Hippocampal formation (tissue), 2 donors: ENCODE results near the gene PRKCH.

Experiments
- DNase-seq, 2 donors: peaks; one replicate each; lab custom pipeline; 2025; lab: John Stamatoyannopoulos, UW

Gene PRKCH

GRCh38 chr14:61365667-61366212 is 44.4 kb downstream of the PRKCH start:
- no peak for DNase-seq

GRCh38 chr14:61368114-61368710 is 46.8 kb downstream of the PRKCH start:
- DNase-seq = no peak

DNA sequence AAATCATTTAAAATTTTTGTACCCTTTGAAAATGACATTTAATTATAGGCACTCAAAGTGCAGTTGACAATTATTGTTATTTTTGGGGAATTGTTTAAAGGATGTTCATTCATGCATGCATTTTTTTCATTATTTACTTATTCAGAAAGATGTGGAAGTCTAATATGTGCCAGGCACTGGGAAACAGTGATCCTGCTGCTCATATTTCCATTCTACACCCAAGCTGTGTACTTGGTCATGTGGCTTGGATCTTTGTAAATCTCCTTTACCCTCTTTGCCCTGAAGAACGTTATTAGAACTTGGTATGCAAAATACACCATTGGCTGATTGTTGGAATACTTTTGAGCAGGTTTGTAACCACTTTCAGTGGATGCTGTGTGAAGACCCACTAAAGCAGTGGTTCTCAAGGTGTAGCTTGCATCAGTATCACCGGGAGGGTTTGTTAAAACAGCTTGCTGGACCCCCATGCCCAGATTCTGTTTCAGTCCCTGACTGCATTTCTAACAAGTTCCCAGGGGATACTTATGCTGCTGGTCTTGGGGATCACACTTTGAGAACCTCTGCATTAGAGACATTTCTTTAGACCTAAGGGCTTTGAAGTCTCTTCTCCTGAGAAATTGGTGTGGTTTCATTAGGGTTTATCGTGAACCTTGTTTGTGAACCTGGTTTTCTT is 47.5 kb downstream of the PRKCH start:
- DNase-seq = no peak

DNA sequence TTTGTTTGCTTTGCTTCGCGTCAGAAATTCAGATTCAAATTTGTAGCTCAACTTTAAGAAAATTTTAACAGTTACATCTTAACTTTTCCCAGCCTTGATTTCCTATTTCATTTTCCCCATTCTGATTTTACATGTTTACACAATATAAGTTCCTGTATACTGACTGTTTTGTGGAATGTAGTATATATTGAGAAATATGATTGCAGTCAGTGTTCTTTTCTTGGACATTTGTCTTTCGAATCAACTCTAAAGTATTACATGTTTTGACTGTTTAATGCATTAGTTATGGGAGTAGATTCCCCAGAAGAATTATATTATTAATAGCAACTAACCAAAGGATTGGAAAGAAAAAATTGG is 48.1 kb downstream of the PRKCH start:
- no peak for DNase-seq

DNA sequence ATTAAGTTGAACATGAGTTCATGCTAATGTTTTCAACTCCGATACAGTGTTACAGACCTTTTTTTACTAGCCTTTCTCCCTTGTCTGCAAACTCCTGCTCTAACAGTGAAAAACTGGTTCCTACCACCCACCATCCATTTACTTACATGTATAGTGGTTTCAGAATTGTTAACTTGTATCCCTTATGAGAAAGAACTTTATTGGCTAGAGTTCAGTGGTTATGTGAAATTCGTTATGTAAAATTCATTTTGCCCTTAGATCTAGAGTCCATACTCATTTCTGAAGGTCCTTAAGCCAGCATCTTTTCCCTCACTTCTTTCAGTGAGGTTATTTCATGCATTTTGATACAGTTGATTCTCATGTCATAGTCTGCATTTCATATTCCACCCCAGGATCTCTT is 51.0 kb downstream of the PRKCH start:
- no peak for DNase-seq

DNA sequence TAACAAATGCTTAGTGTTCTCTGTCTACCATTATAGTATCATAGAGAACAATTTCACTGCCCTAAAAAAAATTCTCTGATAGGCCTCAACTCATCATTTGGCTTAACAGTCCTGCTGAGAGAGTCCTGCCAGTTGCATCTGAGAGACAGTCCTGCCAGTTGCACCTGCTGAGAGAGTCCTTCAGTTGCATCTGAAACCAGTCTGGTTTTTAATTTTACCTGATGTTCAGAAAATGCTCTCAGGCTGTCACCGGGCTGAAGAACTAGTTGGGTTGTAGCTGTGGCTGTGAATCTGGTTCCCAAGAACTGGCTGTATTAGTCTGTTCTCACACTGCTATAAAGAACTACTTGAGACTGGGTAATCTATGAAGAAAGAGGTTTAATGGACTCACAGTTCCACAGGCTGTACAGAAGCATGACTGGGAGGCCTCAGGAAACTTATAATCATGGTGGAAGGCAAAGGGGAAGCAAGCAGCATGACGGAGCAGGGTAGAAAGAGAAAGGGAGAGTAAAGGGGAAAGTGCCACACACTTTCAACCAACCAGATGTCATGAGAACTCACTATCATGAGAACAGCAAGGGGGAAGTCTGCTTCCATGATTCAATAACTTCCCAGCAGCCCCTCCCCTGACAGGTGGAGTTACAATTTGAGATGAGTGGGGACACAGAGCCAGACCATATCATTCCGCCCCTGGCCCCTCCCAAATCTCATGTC is 51.6 kb downstream of the PRKCH start:
- DNase-seq = no peak

DNA sequence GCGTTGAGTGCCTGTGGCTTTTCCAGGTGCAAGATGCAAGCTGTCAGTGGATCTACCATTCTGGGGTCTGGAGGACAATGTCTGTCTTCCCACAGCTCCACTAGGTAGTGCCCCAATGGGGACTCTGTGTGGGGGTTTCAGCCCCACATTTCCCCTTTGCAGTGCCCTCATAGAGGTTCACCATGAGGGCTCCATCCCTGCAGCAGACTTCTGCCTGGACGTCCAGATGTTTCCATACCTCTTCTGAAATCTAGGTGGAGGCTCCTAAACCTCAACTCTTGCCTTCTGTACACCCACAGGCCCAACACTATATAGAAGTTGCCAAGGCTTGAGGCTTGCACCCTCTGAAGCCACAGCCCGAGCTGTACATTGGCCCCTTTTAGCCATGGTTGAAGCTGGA is 52.9 kb downstream of the PRKCH start:
- DNase-seq = no peak

GRCh38 chr14:61375218-61375617 is 53.8 kb downstream of the PRKCH start:
- no peak for DNase-seq

GRCh38 chr14:61376314-61376713 is 54.9 kb downstream of the PRKCH start:
- DNase-seq = no peak

GRCh38 chr14:61377749-61378148 is 56.4 kb downstream of the PRKCH start:
- no peak for DNase-seq

GRCh38 chr14:61379639-61380184 is 58.3 kb downstream of the PRKCH start:
- no peak for DNase-seq

DNA sequence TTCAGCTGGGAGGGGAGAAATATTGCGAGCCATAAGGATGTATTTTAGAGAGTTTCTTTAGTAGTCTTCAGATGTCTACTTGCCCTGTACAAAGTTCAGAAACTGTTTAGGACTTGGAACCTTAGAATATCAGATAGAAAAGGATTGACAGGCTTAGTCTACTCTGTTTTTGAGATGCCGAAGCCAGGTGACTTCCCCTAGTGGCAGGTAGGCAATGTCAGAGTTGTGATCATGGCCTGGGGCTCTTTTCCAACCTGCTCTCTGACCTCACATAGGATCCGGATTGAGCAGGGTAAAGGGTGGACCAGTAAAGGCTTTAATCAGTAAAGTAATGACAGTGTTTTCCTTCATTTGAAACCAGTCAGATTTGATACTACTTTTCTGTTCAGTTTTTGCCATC is 59.6 kb downstream of the PRKCH start:
- no peak for DNase-seq

GRCh38 chr14:61381553-61381952 is 60.2 kb downstream of the PRKCH start:
- DNase-seq = no peak

DNA sequence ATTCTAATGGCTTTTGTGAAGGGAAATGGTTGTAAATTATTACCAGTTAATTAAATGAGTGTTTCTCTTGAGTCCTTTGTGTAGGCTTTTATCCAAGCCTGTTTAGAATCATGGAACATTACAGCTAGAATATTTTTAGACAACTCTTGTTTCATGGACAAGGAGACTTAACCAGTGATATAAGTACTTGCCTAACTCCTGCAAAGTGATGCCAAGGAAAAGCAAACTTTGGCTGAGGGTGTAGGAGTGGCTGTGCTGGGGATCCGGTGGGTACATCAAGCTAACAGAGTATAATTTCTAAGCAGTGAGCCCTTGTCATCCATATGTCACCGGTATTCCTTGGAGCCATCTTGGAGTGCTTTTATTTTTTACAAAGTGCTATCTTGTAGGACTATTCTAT is 61.5 kb downstream of the PRKCH start:
- DNase-seq = no peak

DNA sequence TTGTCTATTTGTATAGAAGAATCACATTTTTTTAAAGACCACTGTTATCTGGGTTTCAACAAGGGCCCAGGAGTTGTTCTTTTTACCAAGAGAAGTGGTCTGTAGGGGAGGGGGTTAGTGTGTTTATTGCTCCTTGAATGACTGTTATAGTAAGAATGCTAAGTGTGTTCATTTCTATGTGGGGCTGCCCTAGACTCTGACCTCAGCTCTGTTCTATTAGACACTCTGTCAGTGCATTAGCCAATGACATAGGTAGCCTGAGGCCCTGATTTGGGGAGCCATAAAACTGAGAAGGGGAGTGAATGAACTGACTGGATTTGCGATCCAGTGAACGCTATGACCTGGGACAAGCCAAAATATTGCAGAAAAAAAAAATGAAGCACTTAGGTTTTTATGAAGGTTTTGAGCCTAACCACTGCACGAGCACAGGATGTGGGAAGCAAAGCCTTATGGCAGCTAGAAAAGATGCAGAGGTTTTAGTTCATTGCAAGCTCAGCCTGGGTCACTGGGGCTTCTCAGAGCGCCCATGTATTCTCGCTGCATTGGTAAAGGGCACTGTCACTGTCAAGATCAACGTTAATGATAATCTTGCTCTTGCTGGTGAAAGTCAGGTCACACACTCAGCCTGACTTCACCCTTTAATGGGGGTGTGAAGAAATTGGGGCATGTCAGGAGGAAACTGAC is 63.8 kb downstream of the PRKCH start:
- DNase-seq = no peak

- no peak for DNase-seq
These were observed 64.9 kb downstream of the PRKCH start for GRCh38 chr14:61386173-61386772.

DNA sequence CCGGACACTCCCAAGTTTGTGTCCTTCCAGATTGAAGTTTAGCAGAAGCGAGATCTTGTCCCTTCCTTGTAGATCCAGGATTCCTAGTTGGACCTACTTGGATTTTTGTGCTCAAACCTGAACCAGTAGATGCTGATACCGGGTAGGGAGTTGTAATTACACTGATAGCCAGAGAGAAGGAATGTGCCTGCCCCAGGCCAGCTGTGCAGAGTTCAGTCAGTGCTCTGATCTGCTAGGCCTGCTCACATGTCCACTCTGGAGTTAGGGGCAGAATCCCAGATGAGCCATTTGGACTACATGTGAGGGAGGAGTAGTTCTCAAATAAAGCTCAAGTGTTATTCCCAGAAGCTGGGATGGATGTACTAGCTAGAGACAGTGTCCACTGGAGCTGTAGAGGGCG is 65.7 kb downstream of the PRKCH start:
- DNase-seq = no peak

GRCh38 chr14:61388173-61388975 is 67.0 kb downstream of the PRKCH start:
- no peak for DNase-seq

DNA sequence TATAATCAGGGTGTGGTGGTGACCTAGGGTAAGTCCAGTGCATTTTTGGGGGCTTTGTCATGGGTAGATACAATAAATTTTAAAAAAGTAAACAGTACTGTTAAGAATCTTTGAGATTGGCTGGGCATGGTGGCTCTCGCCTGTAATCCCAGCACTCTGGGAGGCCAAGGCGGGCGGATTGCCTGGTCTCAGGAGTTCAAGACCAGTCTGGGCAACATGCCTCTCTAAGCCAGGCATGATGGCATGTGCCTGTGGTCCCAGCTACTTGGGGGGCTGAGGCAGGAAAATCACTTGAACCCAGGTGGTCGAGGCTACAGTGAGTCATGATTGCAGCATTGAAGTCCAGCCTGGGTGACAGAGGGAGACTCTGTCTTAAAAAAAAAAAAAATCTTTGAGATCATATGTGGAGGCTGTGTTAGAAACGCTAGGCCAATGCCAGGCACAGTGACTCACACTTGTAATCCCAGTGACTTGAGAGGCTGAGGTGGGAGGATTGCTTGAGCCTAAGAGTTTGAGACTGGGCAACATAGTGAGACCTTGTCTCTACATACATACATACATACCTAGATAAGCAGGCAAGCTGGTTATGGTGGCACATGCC is 67.7 kb downstream of the PRKCH start:
- DNase-seq = no peak

- no peak for DNase-seq
These were observed 69.7 kb downstream of the PRKCH start for GRCh38 chr14:61391119-61391518.

DNA sequence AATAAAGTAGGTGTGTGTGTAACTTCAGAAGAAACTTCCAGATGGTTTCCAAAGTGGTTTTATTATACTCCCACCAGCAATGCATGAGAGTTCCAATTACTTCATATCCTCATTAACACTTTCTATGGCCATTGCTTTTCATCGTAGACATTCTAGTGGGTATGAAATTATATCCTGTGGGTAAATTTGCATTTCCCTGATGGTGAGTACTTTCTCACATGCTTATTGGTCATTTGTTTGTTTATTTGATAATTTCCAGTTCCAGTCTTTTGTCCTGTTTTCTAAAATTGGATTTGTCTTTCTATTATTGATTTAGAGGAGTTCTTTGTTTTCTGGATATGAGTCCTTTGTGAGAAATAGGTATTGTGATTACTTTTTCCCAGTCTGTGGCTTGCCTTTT is 70.9 kb downstream of the PRKCH start:
- no peak for DNase-seq
